Hepatocyte (in vitro differentiated cells): Measurements from ENCODE around the gene CDH4. TPM values are rescaled to one million over a fixed set of nuclear protein-coding genes. Genes with fewer than 3 reads are reported as not detected.

Experiments
- DNase-seq: peaks from one replicate; pipeline ENCODE4 v3.0.0-alpha.2; 2016; ENCODE audit warnings: low spot score
- H2AFZ ChIP-seq: fragments of 200-600 bp; sonication (generic); 2 replicates; pipeline ENCODE4 v1.6.0; 2016; ENCODE audit warnings: antibody characterized with exemption, mild to moderate bottlenecking
- H3K27ac ChIP-seq: fragments of 200-600 bp; sonication (generic); 2 replicates; pipeline ENCODE4 v1.5.1; 2016; ENCODE audit warnings: mild to moderate bottlenecking
- H3K27me3 ChIP-seq: fragments of 200-600 bp; sonication (generic); 2 replicates; pipeline ENCODE4 v1.6.1; 2016
- H3K36me3 ChIP-seq: fragments of 200-600 bp; sonication (generic); replicated peaks from 2 replicates; pipeline ENCODE4 v1.5.1; 2016; ENCODE audit warnings: low read depth; ENCODE audit not compliant: insufficient read depth
- H3K4me1 ChIP-seq: fragments of 200-600 bp; sonication (generic); 2 replicates; pipeline ENCODE4 v1.5.1; 2016; ENCODE audit warnings: mild to moderate bottlenecking, moderate library complexity; ENCODE audit not compliant: insufficient read depth
- H3K4me2 ChIP-seq: fragments of 200-600 bp; sonication (generic); 2 replicates; pipeline ENCODE4 v1.6.0; 2016
- H3K4me3 ChIP-seq: fragments of 200-600 bp; sonication (generic); 2 replicates; pipeline ENCODE4 v1.5.1; 2016; ENCODE audit warnings: mild to moderate bottlenecking
- H3K79me2 ChIP-seq: fragments of 200-600 bp; sonication (generic); 2 replicates; pipeline ENCODE4 v1.6.0; 2017; ENCODE audit warnings: mild to moderate bottlenecking
- H3K9me2 ChIP-seq: fragments of 200-600 bp; sonication (generic); replicated peaks from 2 replicates; pipeline ENCODE4 v1.6.0; 2017; ENCODE audit warnings: mild to moderate bottlenecking; ENCODE audit not compliant: insufficient read depth
- H3K9me3 ChIP-seq: fragments of 200-600 bp; sonication (generic); 2 replicates; pipeline ENCODE4 v1.5.1; 2016; ENCODE audit warnings: low read depth, mild to moderate bottlenecking
- H4K20me1 ChIP-seq: fragments of 200-600 bp; sonication (generic); 2 replicates; pipeline ENCODE4 v1.6.0; 2016; ENCODE audit warnings: mild to moderate bottlenecking; ENCODE audit not compliant: insufficient read depth, poor library complexity, severe bottlenecking
- EZH2 ChIP-seq: fragments of 200-600 bp; sonication (generic); IDR thresholded peaks from 2 replicates; pipeline ENCODE4 v1.6.1; 2016; ENCODE audit warnings: antibody characterized with exemption, mild to moderate bottlenecking, borderline replicate concordance
- EZH2phosphoT487 ChIP-seq: fragments of 200-600 bp; sonication (generic); IDR thresholded peaks from one replicate; pipeline ENCODE4 v1.6.1; 2018; ENCODE audit warnings: antibody characterized with exemption, mild to moderate bottlenecking, low read depth, moderate library complexity; ENCODE audit not compliant: unreplicated experiment, severe bottlenecking
- WGBS: methylation state at CpG from one replicate; pipeline ENCODE4 v1.1.6; 2016; ENCODE audit warnings: low lambda C conversion rate; ENCODE audit errors: missing lambda C conversion rate; 5-methylcytosine and 5-hydroxymethylcytosine counted together
- polyA plus RNA-seq: library from polyadenylated mRNA; unstranded; fragments of >200 nt; fragmentation: Nextera tagmentation; extraction: Ambion mirVana; gene quantifications from 2 replicates; pipeline ENCODE4 v1.2.1, GENCODE V29; 2016
- total RNA-seq: library from RNA; depleted of rRNA; stranded (reverse); fragments of >200 nt; gene quantifications from 2 replicates; pipeline ENCODE4 v1.2.3, GENCODE V29; 2014
- TF ChIP-seq, protein P1 (sequence below): fragments of 200-600 bp; sonication (generic); IDR thresholded peaks from 2 replicates; pipeline ENCODE4 v1.5.1; 2016; ENCODE audit warnings: antibody characterized with exemption, mild to moderate bottlenecking; ENCODE audit not compliant: poor library complexity

Gene CDH4
- total and polyA plus RNA-seq, 2 experiments from 2014 or later = 0.53 to 0.73 TPM

- Histone ChIP-seq H3K27me3 (no peaks in the 10 kb centered on the region), H3K4me3 (no peak overlapping the region), H3K27ac (no peak overlapping the region), H3K9me2 (no peaks in the 10 kb centered on the region), H3K4me2 (no peak overlapping the region), H3K9me3 (no peaks in the 10 kb centered on the region), H4K20me1 (no peaks in the 10 kb centered on the region), H3K79me2 (no peaks in the 10 kb centered on the region), H2AFZ (no peak overlapping the region), H3K4me1 (no peaks in the 10 kb centered on the region), H3K36me3 (no peaks in the 10 kb centered on the region)
- TF ChIP-seq, protein P1, sequence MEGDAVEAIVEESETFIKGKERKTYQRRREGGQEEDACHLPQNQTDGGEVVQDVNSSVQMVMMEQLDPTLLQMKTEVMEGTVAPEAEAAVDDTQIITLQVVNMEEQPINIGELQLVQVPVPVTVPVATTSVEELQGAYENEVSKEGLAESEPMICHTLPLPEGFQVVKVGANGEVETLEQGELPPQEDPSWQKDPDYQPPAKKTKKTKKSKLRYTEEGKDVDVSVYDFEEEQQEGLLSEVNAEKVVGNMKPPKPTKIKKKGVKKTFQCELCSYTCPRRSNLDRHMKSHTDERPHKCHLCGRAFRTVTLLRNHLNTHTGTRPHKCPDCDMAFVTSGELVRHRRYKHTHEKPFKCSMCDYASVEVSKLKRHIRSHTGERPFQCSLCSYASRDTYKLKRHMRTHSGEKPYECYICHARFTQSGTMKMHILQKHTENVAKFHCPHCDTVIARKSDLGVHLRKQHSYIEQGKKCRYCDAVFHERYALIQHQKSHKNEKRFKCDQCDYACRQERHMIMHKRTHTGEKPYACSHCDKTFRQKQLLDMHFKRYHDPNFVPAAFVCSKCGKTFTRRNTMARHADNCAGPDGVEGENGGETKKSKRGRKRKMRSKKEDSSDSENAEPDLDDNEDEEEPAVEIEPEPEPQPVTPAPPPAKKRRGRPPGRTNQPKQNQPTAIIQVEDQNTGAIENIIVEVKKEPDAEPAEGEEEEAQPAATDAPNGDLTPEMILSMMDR = no peak
- no peak for TF ChIP-seq EZH2
- no peak for TF ChIP-seq EZH2phosphoT487
- 87% methylated on average over 16 of the region's 16 CpGs for WGBS
- DNase-seq = no peak
These were observed 450.2 kb downstream of the CDH4 start for GRCh38 chr20:61702246-61702645.

GRCh38 chr20:61704661-61705060, 452.6 kb downstream of the CDH4 start:
- H3K27me3 ChIP-seq = no peaks in the 10 kb centered on the region

GRCh38 chr20:61705386-61706258, 453.6 kb downstream of the CDH4 start:
- Histone ChIP-seq H3K4me1 (no peaks in the 10 kb centered on the region), H3K27ac (peak overlapping the region; percentile 37), H3K9me3 (no peaks in the 10 kb centered on the region), H3K9me2 (no peaks in the 10 kb centered on the region), H3K27me3 (no peaks in the 10 kb centered on the region), H3K36me3 (no peaks in the 10 kb centered on the region), H4K20me1 (no peaks in the 10 kb centered on the region), H2AFZ (no peak overlapping the region), H3K4me2 (no peak overlapping the region), H3K4me3 (no peak overlapping the region), H3K79me2 (no peaks in the 10 kb centered on the region)
- WGBS = 74% methylated on average over 25 of the region's 26 CpGs
- TF ChIP-seq, protein P1 = no peak
- TF ChIP-seq EZH2phosphoT487 = no peak
- no peak for TF ChIP-seq EZH2
- no peak for DNase-seq

More at GRCh38 chr20:61704661-61705060, 452.6 kb downstream of the CDH4 start:
- Histone ChIP-seq H3K4me1 (no peaks in the 10 kb centered on the region), H3K4me3 (no peak overlapping the region), H4K20me1 (no peaks in the 10 kb centered on the region), H3K9me2 (no peaks in the 10 kb centered on the region), H3K9me3 (no peaks in the 10 kb centered on the region), H3K79me2 (no peaks in the 10 kb centered on the region), H2AFZ (no peak overlapping the region), H3K27ac (no peak overlapping the region), H3K36me3 (no peaks in the 10 kb centered on the region), H3K4me2 (no peak overlapping the region)
- 98% methylated on average over 7 of the region's 7 CpGs for WGBS
- TF ChIP-seq EZH2 = no peak
- TF ChIP-seq, protein P1 = no peak
- no peak for TF ChIP-seq EZH2phosphoT487
- DNase-seq = no peak
